Epidermal melanocyte (primary cell): ENCODE measurements around the gene FOXF2.

Source experiments
- DNase-seq: peaks from one replicate; pipeline ENCODE4 v3.0.0; 2011; ENCODE audit warnings: low spot score; ENCODE audit not compliant: insufficient read length

FOXF2 gene

GRCh38 chr6:1390133-1390945, 963 bp downstream of the FOXF2 start:
- no peak for DNase-seq

- no peak for DNase-seq
Observed at GRCh38 chr6:1390946-1391799, 1.8 kb downstream of the FOXF2 start.

- DNase-seq = no peak
Observed at GRCh38 chr6:1391800-1392309, 2.5 kb downstream of the FOXF2 start.

GRCh38 chr6:1392813-1393640, 3.7 kb downstream of the FOXF2 start:
- DNase-seq = no peak

GRCh38 chr6:1393641-1394283, 4.4 kb downstream of the FOXF2 start:
- no peak for DNase-seq

- DNase-seq = no peak
Observed at GRCh38 chr6:1394514-1395463, 5.4 kb downstream of the FOXF2 start.

GRCh38 chr6:1395506-1395905, 6.1 kb downstream of the FOXF2 start:
- DNase-seq = no peak

GRCh38 chr6:1395941-1396908, 6.8 kb downstream of the FOXF2 start:
- no peak for DNase-seq

- DNase-seq = peak; percentile 97
Observed at GRCh38 chr6:1396952-1397868, 7.8 kb downstream of the FOXF2 start.

- DNase-seq = no peak
Observed at GRCh38 chr6:1399085-1399780, 9.9 kb downstream of the FOXF2 start.

- no peak for DNase-seq
Observed at GRCh38 chr6:1400126-1400850, 10.9 kb downstream of the FOXF2 start.

GRCh38 chr6:1402369-1402768, 13.0 kb downstream of the FOXF2 start:
- DNase-seq = no peak

- no peak for DNase-seq
Observed at GRCh38 chr6:1402868-1403267, 13.5 kb downstream of the FOXF2 start.

- no peak for DNase-seq
Observed at GRCh38 chr6:1403851-1404712, 14.7 kb downstream of the FOXF2 start.

GRCh38 chr6:1404713-1405098, 15.3 kb downstream of the FOXF2 start:
- no peak for DNase-seq
